HG03196 (cell line): ENCODE results near the gene SATB2.

Source experiments
- ATAC-seq: cut with Tn5 transposase; IDR thresholded peaks from one replicate; pipeline ENCODE4 v1.9.1; 2021; ENCODE audit not compliant: unreplicated experiment

Gene SATB2

DNA sequence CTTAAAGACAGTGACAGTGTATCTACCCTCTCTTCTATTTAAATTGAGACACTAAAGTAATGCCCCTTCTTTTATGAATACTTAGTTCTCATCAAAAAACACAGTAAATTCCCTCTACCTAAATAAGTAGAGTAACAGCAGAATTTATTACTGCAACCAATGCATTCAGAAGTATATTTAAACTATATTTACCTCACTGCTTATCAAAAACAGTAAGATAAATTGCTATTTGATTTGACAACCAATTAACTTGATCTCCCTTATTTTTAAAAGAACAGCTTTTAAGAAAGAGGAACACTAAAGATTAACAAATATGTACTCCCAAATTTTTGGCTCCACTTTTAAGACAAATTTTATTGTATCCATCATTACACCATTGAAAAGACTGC is 4.8 kb downstream of the SATB2 start:
- no peak for ATAC-seq

DNA sequence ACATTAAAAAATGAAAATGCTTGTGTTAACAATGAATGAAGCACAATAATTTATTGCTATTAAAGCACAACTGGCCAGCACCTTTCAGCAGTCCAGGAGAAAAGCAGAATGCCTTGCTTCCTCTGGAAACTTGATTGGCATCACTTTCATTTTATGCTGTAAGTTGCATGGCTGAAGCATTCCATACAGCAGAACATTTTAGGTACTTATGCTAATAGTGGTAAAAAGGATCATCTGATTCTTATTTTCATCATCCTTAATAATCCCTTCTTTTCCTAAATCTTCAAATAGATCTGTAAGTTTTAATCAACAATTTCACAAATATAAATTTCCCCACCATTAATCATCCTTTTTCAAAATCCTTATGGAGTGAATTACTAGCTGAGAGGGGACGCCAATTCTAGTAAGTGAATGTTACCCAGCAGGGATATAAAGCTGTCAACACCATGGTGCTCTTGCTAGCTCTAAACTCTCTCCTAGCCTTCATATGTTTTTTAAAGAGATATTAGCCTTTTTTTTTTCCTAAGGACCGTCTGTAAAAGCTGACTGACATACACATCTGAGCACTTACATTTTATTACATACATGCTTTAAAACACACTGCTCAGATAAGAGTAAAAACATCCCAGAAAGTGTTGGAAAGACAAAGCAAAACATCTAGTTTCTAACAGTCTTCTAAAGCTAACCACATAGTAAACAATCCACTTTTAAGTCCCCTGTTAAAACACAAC is 5.3 kb downstream of the SATB2 start:
- ATAC-seq = no peak

DNA sequence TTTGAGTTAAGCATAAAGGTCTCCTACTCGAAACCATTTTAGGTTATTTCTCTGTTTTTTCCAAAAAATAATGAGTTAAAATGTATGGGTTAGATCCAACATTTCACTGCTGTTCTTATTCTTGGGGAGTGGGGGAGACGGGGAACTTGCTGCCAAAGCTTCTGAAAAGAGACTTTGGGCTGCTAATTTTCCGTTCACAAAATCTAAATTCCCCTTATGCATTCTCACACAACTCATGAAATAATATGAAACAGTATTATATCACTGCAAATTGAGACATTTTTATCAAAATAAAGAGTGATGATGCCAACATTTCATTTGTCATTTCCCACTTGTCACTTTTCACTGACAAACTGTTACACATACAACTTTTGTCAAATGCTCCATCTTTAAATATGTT is 7.8 kb downstream of the SATB2 start:
- ATAC-seq = no peak

DNA sequence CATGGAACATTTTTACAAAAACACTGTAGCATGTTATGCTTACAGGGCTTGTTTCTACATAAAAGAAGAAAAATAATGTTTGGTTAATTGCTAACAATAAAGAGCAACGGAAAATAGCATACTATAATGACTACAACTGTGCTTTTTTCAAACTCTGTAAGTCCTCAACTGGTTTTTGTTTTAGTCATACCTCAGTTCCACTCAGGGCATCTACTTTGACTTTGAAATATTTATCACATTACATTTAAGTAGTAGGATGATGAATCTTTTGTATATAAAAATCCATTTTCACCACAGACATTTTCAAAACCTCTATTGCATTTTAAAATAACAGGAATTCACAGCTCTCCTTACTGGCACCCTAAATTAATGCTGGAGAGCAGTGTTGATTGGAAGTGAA is 8.3 kb downstream of the SATB2 start:
- ATAC-seq = no peak

DNA sequence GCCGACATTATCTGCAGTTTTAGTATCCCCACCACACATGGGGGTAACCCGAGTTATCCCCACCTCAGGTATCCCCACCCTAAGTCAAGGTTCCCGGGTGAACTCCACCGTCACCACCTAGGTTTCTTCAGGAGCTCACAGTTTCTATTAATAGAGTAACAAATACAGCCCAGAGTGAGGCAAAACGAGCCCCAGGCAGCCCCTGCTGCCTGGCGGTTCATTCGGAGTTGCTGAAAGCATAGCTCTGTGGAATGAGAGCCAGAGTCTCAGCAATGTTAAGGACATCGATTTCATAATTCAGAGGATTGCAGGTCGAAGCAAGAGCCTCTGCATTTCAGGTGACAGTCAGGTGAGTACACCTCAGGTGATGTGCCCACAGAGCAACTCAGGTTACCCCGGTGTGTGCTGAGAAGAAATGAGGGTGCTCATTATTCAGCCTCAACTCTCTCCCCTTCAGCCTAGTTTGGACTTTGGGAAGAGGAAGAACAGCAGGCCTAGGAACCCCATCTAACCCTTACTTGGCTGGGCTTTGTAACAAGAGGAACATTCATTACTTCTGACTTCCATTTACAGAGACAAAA is 10.7 kb downstream of the SATB2 start:
- ATAC-seq = no peak

DNA sequence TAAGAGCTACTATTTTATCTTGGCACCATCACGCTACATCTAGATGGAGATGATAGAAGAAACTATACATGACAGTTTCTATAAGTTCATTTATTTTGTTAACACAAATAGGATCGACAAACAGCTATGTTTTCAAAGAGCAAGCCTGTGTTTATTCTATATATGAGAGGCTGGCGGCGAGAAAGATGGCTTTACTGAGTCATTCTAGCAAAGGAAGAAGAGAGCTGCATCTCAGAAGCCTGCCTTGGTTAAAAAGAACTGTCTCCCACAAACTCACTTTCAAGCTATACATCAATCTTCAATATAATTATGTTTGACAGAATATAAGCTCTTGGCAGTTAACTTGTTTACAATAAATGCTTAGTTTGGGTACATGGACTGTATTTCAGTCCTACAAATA is 13.0 kb downstream of the SATB2 start:
- no peak for ATAC-seq

DNA sequence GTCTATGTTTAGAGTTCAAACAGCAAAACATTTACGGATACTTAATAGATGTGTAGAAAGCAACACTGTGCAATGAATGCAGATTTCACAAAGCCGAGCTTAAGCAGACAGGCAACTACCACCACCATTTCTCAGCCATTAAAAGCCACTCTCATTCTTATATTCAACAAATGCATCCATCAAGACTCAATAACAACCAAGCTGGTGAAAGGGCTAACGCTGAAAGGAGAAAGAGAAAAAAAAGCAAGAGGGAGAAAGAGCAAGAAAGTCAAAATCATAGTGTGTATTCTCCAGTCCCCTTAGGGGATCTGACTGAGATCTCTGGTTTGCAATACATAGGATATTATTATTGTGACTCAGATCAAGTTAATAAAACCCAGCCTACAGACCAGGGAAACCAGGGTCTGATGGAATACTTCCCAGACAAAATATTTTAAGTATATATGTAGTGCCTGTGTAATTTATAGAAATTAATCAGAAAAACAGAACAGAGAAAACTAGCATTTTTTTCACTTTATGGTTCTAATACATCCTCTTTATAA is 14.1 kb downstream of the SATB2 start:
- ATAC-seq = no peak

DNA sequence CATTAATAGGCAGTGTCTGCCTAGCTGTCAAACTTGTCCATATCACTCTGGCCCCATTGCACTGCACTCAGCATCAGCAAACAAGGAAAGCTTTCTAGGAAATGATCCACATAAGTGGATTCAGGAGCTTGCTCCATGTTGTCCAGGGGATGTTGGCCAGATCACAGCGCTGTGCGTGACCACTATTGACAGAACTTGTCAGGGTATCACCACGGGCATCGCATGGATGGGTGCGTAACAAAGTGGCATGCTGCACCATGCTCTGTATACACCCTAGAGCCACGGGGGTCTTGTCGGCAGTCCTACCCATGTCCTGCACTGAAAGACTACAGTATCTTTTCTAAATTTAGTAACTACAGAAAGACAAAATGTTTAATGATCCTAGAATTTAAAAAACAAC is 15.6 kb downstream of the SATB2 start:
- ATAC-seq = no peak

DNA sequence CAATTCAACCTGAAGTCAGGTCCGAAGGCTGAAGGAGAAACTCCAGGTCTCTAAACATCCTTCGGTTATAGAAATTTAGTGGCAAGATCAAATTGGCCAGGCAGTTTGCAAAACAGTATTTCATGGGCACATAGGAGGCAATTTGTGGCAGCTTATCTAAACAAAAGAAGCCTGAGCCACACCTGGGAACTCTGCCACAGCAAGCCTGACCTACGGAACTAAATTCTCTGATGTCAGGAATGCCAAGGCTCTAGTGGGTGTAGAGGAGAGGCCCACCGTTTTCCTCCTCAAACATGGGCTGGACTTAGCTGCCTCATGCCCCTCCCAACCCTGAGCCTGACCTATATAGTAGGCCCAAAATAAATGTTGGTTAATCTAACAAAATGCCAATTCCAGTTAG is 16.0 kb downstream of the SATB2 start:
- no peak for ATAC-seq

DNA sequence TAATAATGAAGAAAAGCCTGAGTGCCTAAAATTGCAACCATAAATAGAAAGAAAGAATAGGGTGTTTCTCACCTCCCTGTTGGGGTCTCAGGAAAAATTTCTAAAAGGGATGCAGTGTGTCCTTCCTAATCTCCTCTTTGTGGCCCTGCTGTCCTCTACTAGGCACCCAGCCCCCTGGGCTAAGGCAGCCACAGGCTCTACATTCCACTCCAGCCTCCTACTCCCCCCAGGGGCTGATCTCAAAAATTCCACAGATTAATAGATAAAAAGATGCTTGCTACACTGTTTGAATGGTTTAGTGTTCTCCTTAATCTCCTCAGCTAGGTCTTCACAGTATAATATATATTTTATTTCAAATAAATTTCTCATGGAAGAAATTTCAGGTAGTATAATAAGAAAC is 17.6 kb downstream of the SATB2 start:
- ATAC-seq = no peak

DNA sequence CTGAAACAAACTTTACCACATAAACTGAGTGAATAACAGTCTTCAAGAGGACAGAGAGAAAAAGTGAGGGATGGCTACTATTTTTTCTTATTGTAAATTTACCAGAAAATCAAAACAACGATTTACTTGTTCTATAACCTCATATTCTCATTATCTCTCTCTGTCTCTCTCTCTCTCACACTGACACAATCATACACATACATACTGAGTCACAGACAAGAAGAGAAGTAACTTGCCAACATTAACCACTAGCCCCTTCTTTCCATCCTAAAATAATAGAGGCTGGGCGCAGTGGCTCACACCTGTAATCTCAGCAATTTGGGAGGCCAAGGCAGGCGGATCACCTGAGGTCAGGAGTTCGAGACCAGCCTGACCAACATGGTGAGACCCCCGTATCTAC is 18.2 kb downstream of the SATB2 start:
- ATAC-seq = no peak

DNA sequence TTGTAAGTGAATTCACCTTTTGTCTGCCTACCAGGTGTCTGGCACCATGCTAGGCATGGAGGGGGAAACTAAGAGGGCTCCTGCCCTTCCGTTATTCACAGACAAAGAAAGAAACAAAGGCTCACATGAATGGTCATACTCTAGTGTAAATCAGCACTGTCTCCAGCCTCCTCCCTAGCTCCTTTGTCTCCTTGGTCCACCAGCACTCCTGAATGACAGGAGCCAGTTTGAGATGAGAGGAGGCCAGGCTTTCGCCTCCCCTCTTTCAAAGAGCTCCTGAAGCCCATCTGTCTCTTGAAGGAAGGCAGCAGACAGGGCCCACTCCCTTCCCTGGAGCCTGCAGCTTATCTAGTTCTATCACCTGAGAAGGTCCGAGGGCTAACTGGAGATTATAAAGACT is 18.7 kb downstream of the SATB2 start:
- no peak for ATAC-seq

DNA sequence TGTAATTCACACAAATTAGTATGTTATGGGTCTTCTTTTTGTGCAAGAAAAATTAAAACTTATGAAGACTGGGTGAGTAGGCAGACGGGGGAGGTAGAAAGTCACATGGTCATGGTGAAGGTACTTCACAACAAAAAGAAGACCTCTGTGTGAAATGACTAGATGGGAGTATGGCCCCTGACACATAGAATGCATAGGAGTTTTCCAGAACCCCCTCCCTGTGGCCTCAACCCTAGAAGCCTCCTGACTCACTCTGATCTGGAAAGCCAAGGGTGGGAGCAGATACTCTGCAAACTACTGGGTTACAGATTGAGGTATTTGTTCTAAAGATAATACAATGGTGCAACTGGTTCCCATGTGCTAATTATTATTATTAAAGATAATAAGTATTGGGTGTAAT is 23.2 kb downstream of the SATB2 start:
- ATAC-seq = no peak

DNA sequence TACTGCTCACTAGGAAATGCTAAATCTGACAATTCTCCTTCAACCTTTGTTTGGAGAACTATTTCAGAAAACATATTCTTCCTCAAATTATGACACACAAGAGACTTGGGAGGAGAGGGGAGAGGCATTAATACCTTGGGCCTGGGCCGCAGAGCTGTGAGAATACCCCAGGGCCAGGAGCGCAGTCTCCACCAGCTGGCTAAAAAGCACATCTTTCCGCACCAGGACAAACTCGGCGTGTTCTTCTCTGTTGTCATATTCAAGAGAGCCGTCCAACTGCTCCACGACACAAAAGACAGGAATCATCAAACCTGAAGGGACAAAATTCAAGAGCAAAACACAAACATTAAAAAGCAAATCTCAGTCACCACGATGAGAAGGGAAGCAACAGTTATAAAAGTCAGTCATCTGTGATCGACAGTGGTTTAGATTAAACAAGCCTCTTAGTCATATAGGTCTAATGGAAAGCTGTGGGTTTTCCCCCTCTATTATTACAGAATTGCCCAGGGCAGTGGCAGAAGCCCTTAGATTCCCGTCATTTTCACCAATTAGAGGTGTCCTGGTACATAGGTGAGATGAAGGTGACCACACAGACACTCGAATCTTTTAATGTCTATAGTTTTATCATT is 24.4 kb downstream of the SATB2 start:
- ATAC-seq = no peak

DNA sequence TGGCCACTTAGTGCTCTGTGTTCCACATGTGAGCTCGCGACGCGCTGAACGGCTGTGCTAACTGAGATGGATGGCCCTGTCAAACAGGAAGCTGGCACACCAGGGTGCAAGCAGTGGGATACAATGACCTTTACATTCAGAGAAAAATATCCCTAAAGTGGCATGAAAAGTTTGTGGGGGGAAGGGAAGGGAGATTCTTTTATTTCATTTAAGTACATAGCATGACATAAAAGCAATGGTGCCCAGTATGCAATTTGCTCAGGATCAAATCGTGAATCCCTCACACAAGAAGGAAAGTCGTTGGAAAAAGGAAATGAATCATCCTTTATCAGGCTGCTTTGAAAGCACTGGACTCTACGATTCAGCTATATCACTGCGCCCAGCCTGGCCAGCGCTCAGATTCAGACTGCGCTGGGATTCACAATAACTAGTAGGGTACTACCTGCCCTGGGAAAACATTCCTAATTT is 26.0 kb downstream of the SATB2 start:
- no peak for ATAC-seq

DNA sequence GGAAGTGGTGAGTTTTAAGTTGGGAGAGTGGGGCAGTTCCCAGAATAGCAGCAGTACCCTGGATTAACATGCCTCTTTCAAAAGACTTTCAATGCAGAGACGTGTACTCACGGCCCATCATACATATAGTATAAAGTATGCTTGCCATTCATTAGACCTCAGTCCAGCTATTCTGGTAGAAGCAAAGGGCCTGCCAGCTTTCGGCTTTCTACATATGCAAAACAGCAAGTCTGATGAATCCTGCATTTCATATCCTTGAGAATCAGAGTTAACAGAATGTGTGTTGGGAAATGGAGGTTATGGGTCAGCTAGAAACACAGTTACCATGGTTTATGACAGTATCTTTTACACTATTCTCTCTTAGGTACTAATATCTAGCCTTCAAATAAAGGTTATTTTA is 27.5 kb downstream of the SATB2 start:
- ATAC-seq = no peak

DNA sequence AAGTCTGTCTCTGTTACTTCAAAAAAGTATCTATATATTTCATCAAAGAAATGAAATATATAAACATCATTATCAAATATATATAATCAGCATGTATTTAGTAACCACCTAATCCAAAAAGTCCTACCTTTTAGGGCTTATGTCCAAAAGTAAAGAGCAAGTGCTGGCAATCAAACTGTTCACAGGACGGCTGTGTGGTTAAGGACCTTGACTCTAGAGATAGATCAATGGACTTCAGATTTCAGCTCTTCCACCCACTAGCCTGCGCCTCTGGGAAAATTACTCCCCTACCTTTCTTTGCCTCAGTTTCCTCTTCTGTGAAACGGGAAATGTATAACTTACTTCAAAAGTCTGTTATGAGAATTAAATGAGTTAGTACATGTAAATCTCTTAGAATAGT is 29.4 kb downstream of the SATB2 start:
- ATAC-seq = no peak

DNA sequence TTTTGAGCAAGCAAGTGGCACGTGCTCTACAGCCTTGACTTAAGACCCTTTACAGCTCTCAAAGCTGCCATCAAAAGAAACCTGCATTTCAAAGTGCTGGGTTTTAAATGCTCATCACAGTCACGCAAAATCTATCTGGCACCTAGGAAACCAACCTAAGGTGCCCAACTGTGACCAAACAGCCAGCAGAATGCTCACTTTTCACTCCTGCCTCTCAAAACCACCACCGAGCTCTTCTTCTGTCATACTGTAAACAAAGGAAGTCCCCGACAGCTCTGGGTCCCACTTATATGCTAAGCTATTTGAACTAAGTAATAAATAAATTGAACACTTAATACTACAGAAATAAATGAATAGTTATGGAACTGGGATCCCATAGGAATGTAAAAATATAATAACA is 33.6 kb downstream of the SATB2 start:
- ATAC-seq = no peak

DNA sequence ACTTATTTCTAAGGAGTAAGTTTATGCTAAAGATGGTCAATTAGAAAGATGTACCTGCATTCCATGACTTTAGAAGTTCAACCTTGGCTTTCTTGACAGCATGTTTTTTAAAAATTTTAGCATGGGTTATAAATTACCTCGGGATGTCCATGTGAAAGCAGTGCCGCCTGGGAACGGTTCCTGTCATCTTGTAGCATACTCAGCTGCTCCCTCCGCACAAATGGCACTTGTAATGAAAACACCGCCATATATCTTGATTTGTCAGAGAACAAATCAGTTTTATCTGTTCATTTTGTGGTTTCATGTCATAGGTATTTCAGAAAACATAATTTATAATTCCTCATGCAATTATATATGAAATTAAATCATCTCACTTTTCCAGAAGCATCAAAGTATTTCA is 38.3 kb downstream of the SATB2 start:
- ATAC-seq = no peak

DNA sequence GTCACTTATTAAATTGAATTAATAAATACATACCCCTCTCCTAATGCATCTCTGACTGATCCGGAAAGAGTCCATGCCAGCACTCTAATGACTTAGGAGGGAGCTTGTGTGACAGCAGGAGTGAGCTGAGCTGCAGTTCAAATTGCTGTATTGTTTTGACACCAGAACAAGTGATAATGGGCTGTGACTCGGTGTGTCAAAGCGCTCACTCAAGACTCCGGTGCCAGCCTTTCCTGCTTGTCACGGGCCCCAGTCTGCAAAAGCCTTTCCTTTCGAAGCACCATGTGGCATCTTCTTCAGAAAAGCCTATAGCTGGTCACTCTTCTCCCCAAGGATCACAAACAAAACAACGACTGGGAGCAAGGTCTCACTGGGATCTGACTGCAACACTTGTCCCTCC is 43.3 kb downstream of the SATB2 start:
- no peak for ATAC-seq

DNA sequence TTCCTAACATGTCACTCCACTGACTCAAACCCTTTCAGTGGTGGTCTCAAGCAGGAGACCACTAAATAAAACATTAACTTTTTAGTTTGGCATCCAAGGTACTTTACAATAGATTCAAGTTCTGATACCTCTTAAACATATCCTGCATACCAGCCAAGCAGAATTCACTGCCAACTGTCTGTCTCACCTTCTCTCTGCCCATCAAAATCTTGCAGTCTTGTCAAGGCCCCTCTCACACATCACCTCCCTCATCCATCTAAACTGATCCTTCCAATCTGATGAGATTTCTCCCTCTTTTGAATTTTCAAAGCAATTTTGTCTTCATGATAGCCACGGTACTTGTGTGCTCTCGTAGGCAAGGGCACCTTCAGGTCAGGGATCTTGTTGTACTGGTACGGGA is 43.7 kb downstream of the SATB2 start:
- ATAC-seq = no peak

DNA sequence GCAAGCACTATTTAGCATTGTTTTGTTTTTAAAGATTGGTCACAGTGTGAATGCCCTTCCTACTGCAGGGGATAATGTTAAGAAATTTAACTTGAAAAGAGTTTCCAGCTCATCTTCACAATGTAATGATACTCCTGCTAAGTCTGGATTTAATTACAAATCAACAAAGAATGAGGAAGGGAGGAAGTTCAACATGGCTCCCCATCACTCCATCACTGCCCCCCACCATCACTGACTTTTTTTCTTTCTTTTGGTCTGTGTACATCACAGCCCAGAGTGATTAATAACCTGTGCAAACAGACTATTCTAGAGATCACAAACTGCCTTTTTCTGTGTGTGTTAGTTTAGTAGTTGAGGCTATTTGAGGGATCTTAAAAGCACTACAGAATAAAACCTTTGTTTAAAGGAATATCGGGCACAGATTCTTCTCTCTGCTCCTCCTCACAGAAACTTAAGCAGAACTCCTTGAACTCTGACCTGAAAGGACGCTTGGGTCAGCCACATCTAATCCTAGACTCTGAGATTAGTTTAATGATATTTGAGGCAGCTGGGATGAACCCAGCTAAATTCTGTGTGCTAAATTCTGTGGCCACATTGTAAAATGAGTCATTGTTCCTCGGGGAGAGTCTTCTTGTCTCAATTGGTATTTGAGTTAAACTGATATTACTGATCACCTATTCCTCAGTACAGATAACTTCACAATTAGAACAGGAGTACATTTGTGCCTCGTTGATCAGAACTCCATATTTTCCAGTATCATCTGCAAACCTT is 47.8 kb downstream of the SATB2 start:
- no peak for ATAC-seq
